Measurements from ENCODE around the gene ANKRD29. TPM values are rescaled to one million over a fixed set of nuclear protein-coding genes. Genes with fewer than 3 reads are reported as not detected.
A peak's percentile ranks its signal among the peaks of the same experiment; 100 is the strongest.

The ANKRD29 gene
- total and polyA plus RNA-seq, 2 donors (not counting 1 experiment from before 2014, with no cell fraction given) = 2.0 to 6.9 TPM

GRCh38 chr18:23629444-23629946 lies 33.2 kb downstream of the ANKRD29 start:
- no peak overlapping the region for H2AFZ ChIP-seq (ENCODE audit: low read length)
- H3K36me3 ChIP-seq (ENCODE audit: control insufficient read depth, insufficient read depth, low read length) = no peaks in the 10 kb centered on the region
- no peak overlapping the region for H3K4me3 ChIP-seq (replicated peaks in 1 of 4; ENCODE audit: control extremely low read depth in 1 of 4, insufficient read depth in 1 of 4, low read depth in 3 of 4, low read length in 4 of 4)
- no peaks in the 10 kb centered on the region for H3K9me3 ChIP-seq (ENCODE audit: control insufficient read depth, insufficient read depth, low read depth, low read length)
- H3K4me2 ChIP-seq (ENCODE audit: extremely low read depth, insufficient read depth, low read length) = no peak overlapping the region
- no peaks in the 10 kb centered on the region for H3K27me3 ChIP-seq (ENCODE audit: control insufficient read depth, insufficient read depth, low read length)
- H3K27ac ChIP-seq (ENCODE audit: insufficient read depth, low read length) = no peak overlapping the region
- H4K20me1 ChIP-seq (ENCODE audit: control insufficient read depth, extremely low read depth, insufficient read depth, low read length) = no peaks in the 10 kb centered on the region
- no peak overlapping the region for H3K9ac ChIP-seq (ENCODE audit: insufficient read depth, low read length)
- TF ChIP-seq CTCF (conservative IDR thresholded peaks at IDR 0.05 in 1 of 2, IDR thresholded peaks at IDR 0.05 in 1 of 2; ENCODE audit: low read depth in 1 of 2, low read length in 2 of 2) = no peak
- TF ChIP-seq EZH2 (IDR thresholded peaks at IDR 0.05; ENCODE audit: low read length, missing control alignments) = no peak
- peaks cover 3% of the 10 kb centered on the region for H3K4me1 ChIP-seq (ENCODE audit: control insufficient read depth, extremely low read depth, insufficient read depth, low read length)
- H3K79me2 ChIP-seq (ENCODE audit: control insufficient read depth, insufficient read depth, low read length) = no peaks in the 10 kb centered on the region
- no peak for DNase-seq (ENCODE audit: low read depth in 2 of 2)

- Histone ChIP-seq H3K4me2 (ENCODE audit: extremely low read depth, insufficient read depth, low read length) (no peak overlapping the region), H2AFZ (ENCODE audit: low read length) (no peak overlapping the region), H3K9me3 (ENCODE audit: control insufficient read depth, insufficient read depth, low read depth, low read length) (no peaks in the 10 kb centered on the region), H3K79me2 (ENCODE audit: control insufficient read depth, insufficient read depth, low read length) (no peaks in the 10 kb centered on the region), H3K36me3 (ENCODE audit: control insufficient read depth, insufficient read depth, low read length) (no peaks in the 10 kb centered on the region), H3K4me3 (replicated peaks in 1 of 4; ENCODE audit: control extremely low read depth in 1 of 4, insufficient read depth in 1 of 4, low read depth in 3 of 4, low read length in 4 of 4) (no peak overlapping the region), H3K4me1 (ENCODE audit: control insufficient read depth, extremely low read depth, insufficient read depth, low read length) (peaks cover 3% of the 10 kb centered on the region), H4K20me1 (ENCODE audit: control insufficient read depth, extremely low read depth, insufficient read depth, low read length) (no peaks in the 10 kb centered on the region), H3K27ac (ENCODE audit: insufficient read depth, low read length) (no peak overlapping the region), H3K27me3 (ENCODE audit: control insufficient read depth, insufficient read depth, low read length) (no peaks in the 10 kb centered on the region), H3K9ac (ENCODE audit: insufficient read depth, low read length) (no peak overlapping the region)
- peak in 1 of 2 donors; percentile 16 for DNase-seq (ENCODE audit: low read depth in 2 of 2)
- TF ChIP-seq EZH2 (IDR thresholded peaks at IDR 0.05; ENCODE audit: low read length, missing control alignments) (no peak), CTCF (conservative IDR thresholded peaks at IDR 0.05 in 1 of 2, IDR thresholded peaks at IDR 0.05 in 1 of 2; ENCODE audit: low read depth in 1 of 2, low read length in 2 of 2) (no peak)
These were observed 34.7 kb downstream of the ANKRD29 start for GRCh38 chr18:23627970-23628369.

- TF ChIP-seq CTCF (conservative IDR thresholded peaks at IDR 0.05 in 1 of 2, IDR thresholded peaks at IDR 0.05 in 1 of 2; ENCODE audit: low read depth in 1 of 2, low read length in 2 of 2) = no peak
- no peak for TF ChIP-seq EZH2 (IDR thresholded peaks at IDR 0.05; ENCODE audit: low read length, missing control alignments)
- H4K20me1 ChIP-seq (ENCODE audit: control insufficient read depth, extremely low read depth, insufficient read depth, low read length) = no peaks in the 10 kb centered on the region
- no peaks in the 10 kb centered on the region for H3K9me3 ChIP-seq (ENCODE audit: control insufficient read depth, insufficient read depth, low read depth, low read length)
- no peaks in the 10 kb centered on the region for H3K36me3 ChIP-seq (ENCODE audit: control insufficient read depth, insufficient read depth, low read length)
- peak; percentile 87 to 91 for DNase-seq (ENCODE audit: low read depth in 2 of 2)
- H2AFZ ChIP-seq (ENCODE audit: low read length) = no peak overlapping the region
- no peaks in the 10 kb centered on the region for H3K27me3 ChIP-seq (ENCODE audit: control insufficient read depth, insufficient read depth, low read length)
- H3K9ac ChIP-seq (ENCODE audit: insufficient read depth, low read length) = no peak overlapping the region
- peaks cover 3% of the 10 kb centered on the region for H3K4me1 ChIP-seq (ENCODE audit: control insufficient read depth, extremely low read depth, insufficient read depth, low read length)
- H3K27ac ChIP-seq (ENCODE audit: insufficient read depth, low read length) = no peak overlapping the region
- H3K79me2 ChIP-seq (ENCODE audit: control insufficient read depth, insufficient read depth, low read length) = no peaks in the 10 kb centered on the region
- no peak overlapping the region for H3K4me2 ChIP-seq (ENCODE audit: extremely low read depth, insufficient read depth, low read length)
- H3K4me3 ChIP-seq (replicated peaks in 1 of 4; ENCODE audit: control extremely low read depth in 1 of 4, insufficient read depth in 1 of 4, low read depth in 3 of 4, low read length in 4 of 4) = no peak overlapping the region
These were observed 35.4 kb downstream of the ANKRD29 start for GRCh38 chr18:23627321-23627720.

Measured in fibroblast of lung (primary cell).